ENCODE measurements around the gene TICRR. TPM values are rescaled to one million over a fixed set of nuclear protein-coding genes. Genes with fewer than 3 reads are reported as not detected.
"Not testable (repeated sequence)": the region's sequence is repeated elsewhere in the genome, so short reads cannot be mapped to it uniquely, and the experiment has no call there.

Gene TICRR
- total RNA-seq, 8 experiments from 2014 or later: 0.51 to 12.6 (median 1.5) TPM

- in situ Hi-C loops (cut with MboI; ENCODE audit: low pct_unique_long_range_greater_than_20kb in 2 of 9, low sequenced_read_pairs in 9 of 9, unreplicated experiment in 9 of 9); H3K4me3 ChIP-seq; H3K27ac ChIP-seq; H3K4me1 ChIP-seq (replicated peaks in 1 of 2); ATAC-seq (replicated peaks in 6 of 8): not testable (repeated sequence)
- WGBS, 10 experiments: 6 to 87% (median 52%) methylated on average over 1 to 4 of the region's 4 CpGs
Measured at GRCh38 chr15:89549138-89549537, 26.1 kb upstream of the TICRR start.

GRCh38 chr15:89550427-89550826, 24.8 kb upstream of the TICRR start:
- WGBS, 10 experiments: 0 to 64% (median 10%) methylated on average over 1 to 2 of the region's 2 CpGs; no CpG with 5 or more reads in 1 of the 10 experiments
- no peak overlapping the region for H3K27ac ChIP-seq
- no peak for ATAC-seq (replicated peaks in 6 of 8)
- no peak overlapping the region for H3K4me3 ChIP-seq
- no peaks in the 10 kb centered on the region for H3K4me1 ChIP-seq (replicated peaks in 1 of 2)
- in situ Hi-C loops (cut with MboI; ENCODE audit: low pct_unique_long_range_greater_than_20kb in 2 of 9, low sequenced_read_pairs in 9 of 9, unreplicated experiment in 9 of 9): no loop called here

- WGBS, 10 experiments: 0 to 67% (median 39%) methylated on average over 1 to 4 of the region's 4 CpGs; no CpG with 5 or more reads in 1 of the 10 experiments
- no peak overlapping the region for H3K4me3 ChIP-seq
- ATAC-seq (replicated peaks in 6 of 8): no peak
- in situ Hi-C loops (cut with MboI; ENCODE audit: low pct_unique_long_range_greater_than_20kb in 2 of 9, low sequenced_read_pairs in 9 of 9, unreplicated experiment in 9 of 9): no loop called here
- H3K4me1 ChIP-seq (replicated peaks in 1 of 2): no peaks in the 10 kb centered on the region
- H3K27ac ChIP-seq: no peak overlapping the region
Measured at GRCh38 chr15:89551550-89551949, 23.7 kb upstream of the TICRR start.

- in situ Hi-C loops (cut with MboI; ENCODE audit: low pct_unique_long_range_greater_than_20kb in 2 of 9, low sequenced_read_pairs in 9 of 9, unreplicated experiment in 9 of 9): no loop called here
- ATAC-seq (replicated peaks in 6 of 8): no peak
- H3K4me1 ChIP-seq (replicated peaks in 1 of 2): no peaks in the 10 kb centered on the region
- WGBS, 10 experiments: 58 to 93% (median 86%) methylated on average over 2 to 3 of the region's 3 CpGs; no CpG with 5 or more reads in 7 of the 10 experiments
- no peak overlapping the region for H3K27ac ChIP-seq
- no peak overlapping the region for H3K4me3 ChIP-seq
Measured at GRCh38 chr15:89553632-89554031, 21.6 kb upstream of the TICRR start.

GRCh38 chr15:89554247-89554646, 21.0 kb upstream of the TICRR start:
- in situ Hi-C loops (cut with MboI; ENCODE audit: low pct_unique_long_range_greater_than_20kb in 2 of 9, low sequenced_read_pairs in 9 of 9, unreplicated experiment in 9 of 9): no loop called here
- Histone ChIP-seq H3K27ac (no peak overlapping the region), H3K4me3 (no peak overlapping the region), H3K4me1 (replicated peaks in 1 of 2) (no peaks in the 10 kb centered on the region)
- no peak for ATAC-seq (replicated peaks in 6 of 8)
- 15% methylated on average over 4 of the region's 7 CpGs; no CpG with 5 or more reads in 9 of the 10 experiments for WGBS, 10 experiments

- in situ Hi-C loops (cut with MboI; ENCODE audit: low pct_unique_long_range_greater_than_20kb in 2 of 9, low sequenced_read_pairs in 9 of 9, unreplicated experiment in 9 of 9): no loop called here
- 0 to 80% (median 53%) methylated on average over 1 to 2 of the region's 5 CpGs; no CpG with 5 or more reads in 6 of the 10 experiments for WGBS, 10 experiments
- Histone ChIP-seq H3K4me1 (replicated peaks in 1 of 2) (no peaks in the 10 kb centered on the region), H3K27ac (no peak overlapping the region), H3K4me3 (no peak overlapping the region)
- ATAC-seq (replicated peaks in 6 of 8): no peak
Measured at GRCh38 chr15:89555768-89556167, 19.5 kb upstream of the TICRR start.

- Histone ChIP-seq H3K4me1 (replicated peaks in 1 of 2) (no peaks in the 10 kb centered on the region), H3K27ac (no peak overlapping the region), H3K4me3 (no peak overlapping the region)
- peak; percentile 33 to 86 (median 66) for ATAC-seq (replicated peaks in 6 of 8)
- in situ Hi-C loops (cut with MboI; ENCODE audit: low pct_unique_long_range_greater_than_20kb in 2 of 9, low sequenced_read_pairs in 9 of 9, unreplicated experiment in 9 of 9): no loop called here
- WGBS, 10 experiments: 0 to 70% (median 17%) methylated on average over 1 to 6 of the region's 9 CpGs; no CpG with 5 or more reads in 1 of the 10 experiments
Measured at GRCh38 chr15:89556413-89557262, 18.6 kb upstream of the TICRR start.

GRCh38 chr15:89559769-89560264, 15.5 kb upstream of the TICRR start:
- WGBS, 10 experiments: 0 to 80% (median 60%) methylated on average over 1 to 2 of the region's 5 CpGs; no CpG with 5 or more reads in 5 of the 10 experiments
- H3K27ac ChIP-seq: no peak overlapping the region

GRCh38 chr15:89566181-89566580, 9.1 kb upstream of the TICRR start:
- ATAC-seq (replicated peaks in 6 of 8): peak in 3 of 8 experiments; percentile 51 to 76 (median 65)
- Histone ChIP-seq H3K4me3 (no peak overlapping the region), H3K4me1 (replicated peaks in 1 of 2) (no peaks in the 10 kb centered on the region), H3K27ac (no peak overlapping the region)
- 28 to 86% (median 60%) methylated on average over 2 to 6 of the region's 7 CpGs; no CpG with 5 or more reads in 1 of the 10 experiments for WGBS, 10 experiments
- in situ Hi-C loops (cut with MboI; ENCODE audit: low pct_unique_long_range_greater_than_20kb in 2 of 9, low sequenced_read_pairs in 9 of 9, unreplicated experiment in 9 of 9): no loop called here

More at GRCh38 chr15:89559769-89560264, 15.5 kb upstream of the TICRR start:
- no peaks in the 10 kb centered on the region for H3K4me1 ChIP-seq (replicated peaks in 1 of 2)
- ATAC-seq (replicated peaks in 6 of 8): no peak
- in situ Hi-C loops (cut with MboI; ENCODE audit: low pct_unique_long_range_greater_than_20kb in 2 of 9, low sequenced_read_pairs in 9 of 9, unreplicated experiment in 9 of 9): no loop called here
- no peak overlapping the region for H3K4me3 ChIP-seq

- Histone ChIP-seq H3K4me3 (no peak overlapping the region), H3K27ac (no peak overlapping the region), H3K4me1 (replicated peaks in 1 of 2) (no peaks in the 10 kb centered on the region)
- WGBS, 10 experiments: 35 to 89% (median 70%) methylated on average over 1 to 5 of the region's 5 CpGs; no CpG with 5 or more reads in 1 of the 10 experiments
- in situ Hi-C loops (cut with MboI; ENCODE audit: low pct_unique_long_range_greater_than_20kb in 2 of 9, low sequenced_read_pairs in 9 of 9, unreplicated experiment in 9 of 9): no loop called here
- no peak for ATAC-seq (replicated peaks in 6 of 8)
Measured at GRCh38 chr15:89566621-89567294, 8.5 kb upstream of the TICRR start.

GRCh38 chr15:89569090-89569745, 6.1 kb upstream of the TICRR start:
- in situ Hi-C loops (cut with MboI; ENCODE audit: low pct_unique_long_range_greater_than_20kb in 2 of 9, low sequenced_read_pairs in 9 of 9, unreplicated experiment in 9 of 9): no loop called here
- Histone ChIP-seq H3K27ac (no peak overlapping the region), H3K4me1 (replicated peaks in 1 of 2) (no peaks in the 10 kb centered on the region), H3K4me3 (no peak overlapping the region)
- no peak for ATAC-seq (replicated peaks in 6 of 8)
- WGBS, 10 experiments: 44 to 89% (median 72%) methylated on average over 2 to 6 of the region's 7 CpGs; no CpG with 5 or more reads in 1 of the 10 experiments

- in situ Hi-C loops (cut with MboI; ENCODE audit: low pct_unique_long_range_greater_than_20kb in 2 of 9, low sequenced_read_pairs in 9 of 9, unreplicated experiment in 9 of 9): no loop called here
- Histone ChIP-seq H3K4me3 (peak overlapping the region; percentile 47 to 92 (median 62)), H3K4me1 (replicated peaks in 1 of 2) (peaks cover 0 to 5% of the 10 kb centered on the region in 2 donors), H3K27ac (no peak overlapping the region)
- WGBS, 10 experiments: 0 to 10% (median 0%) methylated on average over 1 to 24 of the region's 60 CpGs; no CpG with 5 or more reads in 1 of the 10 experiments
- peak in 6 of 8 experiments; percentile 1 to 26 (median 2) for ATAC-seq (replicated peaks in 6 of 8)
Measured at GRCh38 chr15:89575656-89576416, 567 bp downstream of the TICRR start.
